Neural cell (in vitro differentiated cells): ENCODE results near the gene IFITM2.

Source experiments
- CTCF ChIP-seq: fragments of 450-650 bp; IDR thresholded peaks from 2 replicates; pipeline ENCODE4 v1.5.1; 2014; ENCODE audit warnings: antibody characterized with exemption, mild to moderate bottlenecking, moderate library complexity; ENCODE audit not compliant: poor library complexity, severe bottlenecking
- POLR2AphosphoS5 ChIP-seq: IDR thresholded peaks from 2 replicates; pipeline ENCODE4 v1.6.1; 2012
- RAD21 ChIP-seq: fragments of 450-650 bp; conservative IDR thresholded peaks from 2 replicates; pipeline ENCODE4 v1.6.1; 2014; ENCODE audit warnings: antibody characterized with exemption, mild to moderate bottlenecking, moderate library complexity
- TAF1 ChIP-seq: IDR thresholded peaks from 2 replicates; pipeline ENCODE4 v1.6.1; 2012; ENCODE audit warnings: low read depth

GRCh38 chr11:290621-291231 lies 16.9 kb upstream of the IFITM2 start:
- TF ChIP-seq CTCF (no peak), TAF1 (no peak), RAD21 (no peak), POLR2AphosphoS5 (no peak)
